Astrocyte of the spinal cord (primary cell): ENCODE data around the gene R3HCC1L.
"Not testable (repeated sequence)": the region's sequence is repeated elsewhere in the genome, so short reads cannot be mapped to it uniquely, and the experiment has no call there.

Source experiments
- DNase-seq: peaks from one replicate; pipeline ENCODE4 v3.0.0; 2011; ENCODE audit warnings: low read depth, low spot score
- H3K4me3 ChIP-seq: 2 replicates; pipeline ENCODE4 v1.5.1; 2011; ENCODE audit warnings: low read depth, mild to moderate bottlenecking, low read length, moderate library complexity
- CTCF ChIP-seq: IDR thresholded peaks from 2 replicates; pipeline ENCODE4 v1.5.1; 2012; ENCODE audit warnings: low read depth, mild to moderate bottlenecking, low read length, inconsistent platforms
- in situ Hi-C: cut with HindIII; loops from 2 replicates; pipeline ENCODE4 v1.10.0; 2017; ENCODE audit warnings: low sequenced_read_pairs

R3HCC1L gene

GRCh38 chr10:98223874-98224273 is 89.4 kb downstream of the R3HCC1L start:
- no peak for DNase-seq
- no peak for TF ChIP-seq CTCF
- in situ Hi-C loops, result no loop called here
- no peak overlapping the region for H3K4me3 ChIP-seq

GRCh38 chr10:98224509-98224908 is 90.1 kb downstream of the R3HCC1L start:
- no peak overlapping the region for H3K4me3 ChIP-seq
- no peak for TF ChIP-seq CTCF
- no peak for DNase-seq
- in situ Hi-C loops, result no loop called here

- no peak overlapping the region for H3K4me3 ChIP-seq
- in situ Hi-C loops, result no loop called here
- no peak for DNase-seq
- no peak for TF ChIP-seq CTCF
These were observed 90.5 kb downstream of the R3HCC1L start for GRCh38 chr10:98224996-98225395.

- in situ Hi-C loops, result no loop called here
- no peak overlapping the region for H3K4me3 ChIP-seq
- no peak for DNase-seq
- no peak for TF ChIP-seq CTCF
These were observed 92.2 kb downstream of the R3HCC1L start for GRCh38 chr10:98226508-98227144.

- DNase-seq, in situ Hi-C loops, H3K4me3 ChIP-seq: not testable (repeated sequence)
These were observed 93.3 kb downstream of the R3HCC1L start for GRCh38 chr10:98227713-98228112.

- DNase-seq, in situ Hi-C loops, H3K4me3 ChIP-seq: not testable (repeated sequence)
These were observed 93.8 kb downstream of the R3HCC1L start for GRCh38 chr10:98228266-98228665.

DNA sequence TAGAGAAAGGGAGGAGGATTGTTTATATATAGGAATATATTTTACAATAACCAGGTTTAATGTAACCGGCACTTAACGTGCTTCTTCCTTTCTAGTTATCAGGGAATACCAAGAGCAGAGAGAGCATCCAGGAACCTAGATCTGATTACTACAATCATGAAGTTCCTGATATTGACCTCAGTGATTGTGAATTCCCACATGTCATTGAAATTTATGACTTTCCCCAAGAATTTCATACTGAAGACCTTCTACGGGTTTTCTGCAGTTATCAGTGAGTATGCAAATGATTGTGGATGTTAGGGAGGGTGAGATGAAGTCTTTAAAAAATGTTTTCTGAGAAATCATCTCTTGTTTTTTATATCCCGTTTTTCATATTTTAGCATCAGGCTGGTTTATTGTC is 97.0 kb downstream of the R3HCC1L start:
- DNase-seq, result no peak

More for the DNA sequence above, 97.0 kb downstream of the R3HCC1L start:
- no peak for TF ChIP-seq CTCF
- H3K4me3 ChIP-seq, result no peak overlapping the region
- in situ Hi-C loops, result no loop called here
